HG02763 (cell line): ENCODE data around the gene SUPT6H.
A peak's percentile ranks its signal among the peaks of the same experiment; 100 is the strongest.
"Not testable (repeated sequence)": the region's sequence is repeated elsewhere in the genome, so short reads cannot be mapped to it uniquely, and the experiment has no call there.

ENCODE experiments used
- ATAC-seq: cut with Tn5 transposase; IDR thresholded peaks from one replicate; pipeline ENCODE4 v1.9.1; 2021; ENCODE audit warnings: mild to moderate bottlenecking, moderate library complexity; ENCODE audit not compliant: unreplicated experiment

The SUPT6H gene

GRCh38 chr17:28717578-28718332, 55.8 kb downstream of the SUPT6H start, which contains the start of gene RAB34:
Gene RAB34 (minus strand): TSS chr17:28717868. CDS start chr17:28717266, 602 bp downstream.
- no peak for ATAC-seq

GRCh38 chr17:28718333-28719020, 56.5 kb downstream of the SUPT6H start:
- ATAC-seq = no peak

GRCh38 chr17:28719021-28719433, 57.0 kb downstream of the SUPT6H start:
- ATAC-seq = no peak

GRCh38 chr17:28720247-28720996, 58.4 kb downstream of the SUPT6H start:
- no peak for ATAC-seq

- not testable (repeated sequence) for ATAC-seq
These were observed 59.0 kb downstream of the SUPT6H start for GRCh38 chr17:28720997-28721329.

- ATAC-seq = no peak
These were observed 60.6 kb downstream of the SUPT6H start for GRCh38 chr17:28722417-28723158.

- no peak for ATAC-seq
These were observed 61.3 kb downstream of the SUPT6H start for GRCh38 chr17:28723159-28723835.

GRCh38 chr17:28723836-28724499, 62.0 kb downstream of the SUPT6H start:
- ATAC-seq = not testable (repeated sequence)

- ATAC-seq = no peak
These were observed 62.6 kb downstream of the SUPT6H start for GRCh38 chr17:28724500-28725165.

GRCh38 chr17:28725166-28725659, 63.2 kb downstream of the SUPT6H start:
- no peak for ATAC-seq

GRCh38 chr17:28725660-28726225, 63.7 kb downstream of the SUPT6H start:
- ATAC-seq = no peak

GRCh38 chr17:28726226-28726626, 64.2 kb downstream of the SUPT6H start, which contains the start of gene TLCD1:
Gene TLCD1 (minus strand): TSS chr17:28726233. CDS start chr17:28726097, 136 bp downstream.
- no peak for ATAC-seq

GRCh38 chr17:28726627-28727491, 64.9 kb downstream of the SUPT6H start:
- peak; percentile 36 for ATAC-seq

GRCh38 chr17:28728364-28729200, 66.6 kb downstream of the SUPT6H start, which contains the start of gene NEK8:
Gene NEK8 (plus strand): TSS chr17:28728788. CDS start chr17:28728814, 26 bp downstream.
- ATAC-seq = peak; percentile 39

GRCh38 chr17:28729950-28730330, 67.9 kb downstream of the SUPT6H start:
- no peak for ATAC-seq

- ATAC-seq = no peak
These were observed 71.3 kb downstream of the SUPT6H start for GRCh38 chr17:28733346-28733745.
